H1 (cell line): ENCODE data around the gene SMIM41. TPM values are rescaled to one million over a fixed set of nuclear protein-coding genes. Genes with fewer than 3 reads are reported as not detected.

ENCODE experiments used
- CTCF ChIA-PET: fragments of 300-600 bp; sonication (Branson Sonifier 250); formaldehyde crosslinking; loops from one replicate; lab custom pipeline; 2021; ENCODE audit not compliant: partially characterized antibody; lab: Charles Lee
- POLR2A ChIA-PET: fragments of 300-600 bp; sonication (Branson Sonifier 250); formaldehyde crosslinking; loops from one replicate; lab custom pipeline; 2021; ENCODE audit warnings: inconsistent platforms; ENCODE audit not compliant: partially characterized antibody; lab: Charles Lee
- DNase-seq, 2 experiments: peaks; one replicate each; pipeline versions ENCODE4 v3.0.0 to v3.0.0-alpha.2; 2010 to 2022; ENCODE audit warnings: low spot score in 2 of 2, low read depth in 1 of 2, mixed read lengths in 1 of 2
- FAIRE-seq: peaks from 2 replicates; lab custom pipeline; 2011; peaks lifted over from hg19 to GRCh38; lab: Jason Lieb, UNC
- H2AFZ ChIP-seq: 2 replicates; pipeline ENCODE4 v1.8.1; 2012; ENCODE audit warnings: low read length, inconsistent platforms
- H2AK5ac ChIP-seq: 2 replicates; pipeline ENCODE4 v1.6.1; 2013; ENCODE audit warnings: low read depth, low read length
- H2BK120ac ChIP-seq: replicated peaks from 2 replicates; pipeline ENCODE3; 2013; ENCODE audit warnings: low read depth, low read length, inconsistent platforms
- H2BK12ac ChIP-seq: 2 replicates; pipeline ENCODE4 v1.6.1; 2013; ENCODE audit warnings: low read depth, low read length
- H2BK15ac ChIP-seq: 2 replicates; pipeline ENCODE4 v1.6.1; 2013; ENCODE audit warnings: low read length
- H2BK20ac ChIP-seq: 2 replicates; pipeline ENCODE4 v1.6.1; 2013; ENCODE audit warnings: low read length
- H2BK5ac ChIP-seq: 2 replicates; pipeline ENCODE4 v1.6.1; 2013; ENCODE audit warnings: low read depth, low read length
- H3K14ac ChIP-seq: 2 replicates; pipeline ENCODE4 v1.6.1; 2013; ENCODE audit warnings: inconsistent platforms; ENCODE audit not compliant: insufficient read length
- H3K18ac ChIP-seq: 2 replicates; pipeline ENCODE4 v1.6.1; 2013; ENCODE audit warnings: low read length; ENCODE audit errors: extremely low read depth
- H3K23ac ChIP-seq: 2 replicates; pipeline ENCODE4 v1.6.1; 2013; ENCODE audit warnings: inconsistent platforms; ENCODE audit not compliant: insufficient read length
- H3K23me2 ChIP-seq: 2 replicates; pipeline ENCODE4 v1.6.1; 2013; ENCODE audit warnings: low read depth, low read length
- H3K27ac ChIP-seq: 2 replicates; pipeline ENCODE4 v1.6.1; 2011; ENCODE audit warnings: low read depth, low read length, inconsistent platforms
- H3K27me3 ChIP-seq, 4 experiments: replicated peaks in 1 of 4; 1 replicate in 1 of 4; 2 replicates in 3 of 4; pipeline versions ENCODE4 v1.6.1 to v1.8.1; 2011 to 2013; ENCODE audit warnings: low read length in 3 of 4, mild to moderate bottlenecking in 3 of 4, inconsistent platforms in 2 of 4, mixed read lengths in 2 of 4, moderate library complexity in 1 of 4; ENCODE audit not compliant: control insufficient read depth in 3 of 4, insufficient read depth in 3 of 4; ENCODE audit errors: extremely low read depth in 1 of 4
- H3K36me3 ChIP-seq, 4 experiments: 2 replicates each; pipeline versions ENCODE4 v1.6.1 to v1.8.1; 2011 to 2013; ENCODE audit warnings: mild to moderate bottlenecking in 4 of 4, low read length in 3 of 4, moderate library complexity in 2 of 4, control low read depth in 1 of 4, inconsistent platforms in 1 of 4; ENCODE audit not compliant: insufficient read depth in 4 of 4, control insufficient read depth in 2 of 4
- H3K4ac ChIP-seq: replicated peaks from 2 replicates; pipeline ENCODE3; 2013; ENCODE audit warnings: low read length, low read depth, mixed read lengths, inconsistent platforms; ENCODE audit not compliant: insufficient read length
- H3K4me1 ChIP-seq, 4 experiments: replicated peaks in 1 of 4; 1 replicate in 1 of 4; 2 replicates in 3 of 4; pipeline versions ENCODE4 v1.6.1 to v1.8.1; 2011 to 2013; ENCODE audit warnings: low read length in 3 of 4, inconsistent platforms in 2 of 4, mixed read lengths in 1 of 4; ENCODE audit not compliant: insufficient read depth in 4 of 4, control insufficient read depth in 3 of 4
- H3K4me2 ChIP-seq, 2 experiments: 2 replicates each; pipeline versions ENCODE4 v1.6.1 to v1.8.1; 2011 to 2013; ENCODE audit warnings: low read depth in 2 of 2, low read length in 2 of 2, control low read depth in 1 of 2, inconsistent platforms in 1 of 2, mild to moderate bottlenecking in 1 of 2; ENCODE audit not compliant: insufficient read depth in 1 of 2
- H3K4me3 ChIP-seq, 4 experiments: fragments of 200-600, 300-600 bp in 1 of 4; sonication (generic), shearing (Covaris generic), sonication (Bioruptor Twin) in 1 of 4; 2 replicates each; pipeline versions ENCODE4 v1.5.1 to v1.8.1; 2011 to 2016; ENCODE audit warnings: low read length in 4 of 4, low read depth in 3 of 4, control low read depth in 2 of 4, inconsistent platforms in 2 of 4, mild to moderate bottlenecking in 2 of 4, mixed read lengths in 1 of 4, moderate library complexity in 1 of 4; ENCODE audit not compliant: insufficient read depth in 2 of 4; ENCODE audit errors: extremely low read depth in 1 of 4
- H3K56ac ChIP-seq: replicated peaks from 2 replicates; pipeline ENCODE3; 2013; ENCODE audit warnings: low read depth, mild to moderate bottlenecking, mixed read lengths, low read length, inconsistent platforms; ENCODE audit not compliant: insufficient read length
- H3K79me1 ChIP-seq: 2 replicates; pipeline ENCODE4 v1.6.1; 2013; ENCODE audit warnings: low read depth, low read length, control low read depth
- H3K79me2 ChIP-seq, 2 experiments: 2 replicates each; pipeline versions ENCODE4 v1.6.1 to v1.8.1; 2012 to 2013; ENCODE audit warnings: low read length in 2 of 2, mild to moderate bottlenecking in 2 of 2, inconsistent platforms in 1 of 2; ENCODE audit not compliant: insufficient read depth in 2 of 2, control insufficient read depth in 1 of 2
- H3K9ac ChIP-seq, 4 experiments: replicated peaks in 1 of 4; 1 replicate in 1 of 4; 2 replicates in 3 of 4; pipeline versions ENCODE4 v1.6.1 to v1.8.1; 2011 to 2013; ENCODE audit warnings: low read depth in 3 of 4, low read length in 3 of 4, control low read depth in 2 of 4, mild to moderate bottlenecking in 2 of 4, moderate library complexity in 2 of 4, inconsistent platforms in 1 of 4; ENCODE audit errors: extremely low read depth in 1 of 4
- H3K9me3 ChIP-seq, 2 experiments: 2 replicates each; pipeline versions ENCODE4 v1.6.1 to v1.8.1; 2012 to 2013; ENCODE audit warnings: mild to moderate bottlenecking in 2 of 2, moderate library complexity in 2 of 2, control low read depth in 1 of 2, inconsistent platforms in 1 of 2, low read depth in 1 of 2, low read length in 1 of 2, mixed read lengths in 1 of 2; ENCODE audit not compliant: insufficient read depth in 2 of 2
- H4K20me1 ChIP-seq, 2 experiments: replicated peaks in 1 of 2; 2 replicates each; pipeline versions ENCODE3 to v1.8.1; 2011 to 2013; ENCODE audit warnings: inconsistent platforms in 2 of 2, low read length in 2 of 2, mild to moderate bottlenecking in 1 of 2; ENCODE audit not compliant: insufficient read depth in 2 of 2, control insufficient read depth in 1 of 2
- H4K5ac ChIP-seq: 2 replicates; pipeline ENCODE4 v1.6.1; 2013; ENCODE audit warnings: low read length, low read depth, mixed read lengths, inconsistent platforms; ENCODE audit not compliant: insufficient read length
- H4K8ac ChIP-seq: 2 replicates; pipeline ENCODE4 v1.8.0; 2013; ENCODE audit warnings: mild to moderate bottlenecking, moderate library complexity, low read length, inconsistent platforms; ENCODE audit not compliant: insufficient read depth; ENCODE audit errors: extremely low read depth
- H4K91ac ChIP-seq: replicated peaks from 2 replicates; pipeline ENCODE3; 2013; ENCODE audit warnings: low read length, mixed read lengths, inconsistent platforms; ENCODE audit not compliant: insufficient read length
- CEBPB ChIP-seq: IDR thresholded peaks from 2 replicates; pipeline ENCODE4 v1.6.1; 2012; ENCODE audit warnings: low read depth, low read length
- E2F6 ChIP-seq: IDR thresholded peaks from 2 replicates; pipeline ENCODE4 v1.6.1; 2012; ENCODE audit warnings: inconsistent platforms
- RXRA ChIP-seq: IDR thresholded peaks from 2 replicates; pipeline ENCODE4 v1.6.1; 2011; ENCODE audit warnings: low read depth, mild to moderate bottlenecking, low read length, moderate library complexity; ENCODE audit not compliant: insufficient read depth
- SP4 ChIP-seq: IDR thresholded peaks from 2 replicates; pipeline ENCODE4 v1.6.1; 2012; ENCODE audit warnings: low read length, inconsistent platforms
- WGBS, 2 experiments: shearing (Covaris generic) in 1 of 2; methylation state at CpG; one replicate each; pipeline versions ENCODE4 v1.1.6 to v1.1.7; 2013 to 2015; ENCODE audit warnings: low lambda C conversion rate in 2 of 2, mixed read lengths in 2 of 2, inconsistent platforms in 1 of 2, low coverage in 1 of 2, missing lambda C conversion rate in 1 of 2; ENCODE audit not compliant: insufficient replicate concordance in 2 of 2, insufficient coverage in 1 of 2, insufficient read length in 1 of 2; ENCODE audit errors: extremely low coverage in 1 of 2, missing lambda C conversion rate in 1 of 2; 5-methylcytosine and 5-hydroxymethylcytosine counted together
- polyA plus RNA-seq, 7 experiments: library from polyadenylated mRNA; depleted of rRNA in 3 of 7; stranded (reverse) in 5 of 7; unstranded in 2 of 7; fragments of >200 nt in 5 of 7; fragments of 200-250 nt in 2 of 7; gene quantifications; 1 replicate in 5 of 7; 2 replicates in 1 of 7; 4 replicates in 1 of 7; pipeline versions ENCODE4 v1.2.1 to v1.2.3, GENCODE V29; 2011 to 2013; ENCODE audit warnings: missing spikeins in 2 of 7, mixed read lengths in 2 of 7
- total RNA-seq: library from RNA; stranded (reverse); fragmentation: NEBNext Ultra II Directional; extraction: Animal tissue kit (Norgen Biotek cat#: 25700); gene quantifications from 2 replicates; pipeline ENCODE4 v1.2.1, GENCODE V29; 2021
- TF ChIP-seq, protein P1 (sequence below): IDR thresholded peaks from 2 replicates; pipeline ENCODE4 v1.6.1; 2012; ENCODE audit warnings: inconsistent platforms

The SMIM41 gene
- total and polyA plus RNA-seq, 2 of the 8 experiments (the other 6 are each of a cell fraction or from before 2014, with no cell fraction given), result 0.28 to 0.98 TPM

DNA sequence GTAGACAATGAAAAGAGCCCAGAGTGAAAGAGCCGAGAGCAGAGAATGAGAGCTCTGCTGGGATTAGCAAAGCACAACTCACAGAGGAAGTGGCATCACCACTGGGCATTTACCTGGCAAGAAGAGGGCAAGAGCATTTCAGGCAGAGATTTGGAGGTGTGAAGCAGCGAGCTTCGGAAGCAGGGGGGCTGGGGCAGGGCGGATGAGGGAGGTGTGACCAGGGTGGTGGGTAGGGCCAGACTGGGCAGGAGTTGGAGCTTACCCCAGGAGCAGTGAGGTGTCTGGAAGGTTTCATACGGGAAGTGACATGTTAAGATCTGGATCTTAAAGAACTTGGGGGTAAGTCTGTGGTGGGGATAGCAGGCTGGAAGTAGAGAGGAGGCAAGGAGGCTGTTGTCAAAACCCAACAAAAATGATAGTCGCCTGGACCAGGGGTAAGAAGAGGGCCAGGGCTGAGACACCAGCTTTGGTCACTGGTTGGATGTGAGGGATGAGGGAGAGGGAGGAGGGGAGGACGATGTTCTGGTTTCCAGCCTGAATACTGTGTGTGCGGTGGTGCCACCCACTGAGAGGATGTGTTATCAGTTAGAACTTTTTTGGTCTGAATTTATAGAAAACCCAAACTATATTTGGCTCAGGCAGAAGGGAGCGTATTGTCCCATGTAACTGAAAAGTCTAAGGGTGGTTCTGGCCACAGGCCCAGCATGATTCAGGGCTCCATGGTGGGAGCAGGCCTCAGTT lies 5.2 kb downstream of the SMIM41 start:
- H4K91ac ChIP-seq, result no peak overlapping the region
- H2BK120ac ChIP-seq, result no peak overlapping the region
- no peak overlapping the region for H3K4ac ChIP-seq
- no peak overlapping the region for H4K8ac ChIP-seq
- no peaks in the 10 kb centered on the region; the same call in 1 of the 2 replicates for H3K79me1 ChIP-seq
- no peak overlapping the region for H3K4me2 ChIP-seq
- H2BK5ac ChIP-seq, result no peak overlapping the region
- no peak overlapping the region for H3K9ac ChIP-seq
- H3K18ac ChIP-seq, result no peak overlapping the region
- FAIRE-seq (no peak), DNase-seq (no peak)
- H3K79me2 ChIP-seq, result no peaks in the 10 kb centered on the region
- peaks cover 3% of the 10 kb centered on the region; the same call in 1 of the 2 replicates for H3K23me2 ChIP-seq
- H2BK20ac ChIP-seq, result no peak overlapping the region
- POLR2A ChIA-PET, result interaction anchor here (0.8 to 7.7 kb wide), 3 partner anchors 15 to 57 kb away, joined by 3 to 82 read pairs (median 4); partner anchors contain the start of gene ATG101
- H3K9me3 ChIP-seq, result no peaks in the 10 kb centered on the region
- no peaks in the 10 kb centered on the region for H3K36me3 ChIP-seq
- CTCF ChIA-PET, result interaction anchor here (0.7 to 11.5 kb wide), 16 partner anchors 9 to 277 kb away, joined by 3 to 205 read pairs (median 6); partner anchors contain the start of gene ATG101
- WGBS, 2 experiments, result 83% methylated on average over 9 of the region's 9 CpGs; no CpG with 5 or more reads in 1 of the 2 experiments
- H2AFZ ChIP-seq, result no peak overlapping the region
- H3K27me3 ChIP-seq, result peaks cover 0 to 7% (median 1%) of the 10 kb centered on the region in 4 experiments; a peak in 4 of 7 replicates
- no peak overlapping the region for H3K56ac ChIP-seq
- H3K14ac ChIP-seq, result no peak overlapping the region
- H3K4me3 ChIP-seq, result no peak overlapping the region
- peaks cover 0 to 4% of the 10 kb centered on the region in 2 experiments for H4K20me1 ChIP-seq
- no peak overlapping the region for H4K5ac ChIP-seq
- no peak overlapping the region for H3K27ac ChIP-seq
- peaks cover 0 to 30% (median 11%) of the 10 kb centered on the region in 4 experiments; a peak in 5 of 7 replicates for H3K4me1 ChIP-seq
- no peak overlapping the region for H3K23ac ChIP-seq
- H2AK5ac ChIP-seq, result no peak overlapping the region
- H2BK12ac ChIP-seq, result 0 out of 2 replicates have a peak overlapping the region, but pooled peaks have one; percentile 39
- H2BK15ac ChIP-seq, result no peak overlapping the region
- TF ChIP-seq SP4 (no peak), CEBPB (no peak), E2F6 (no peak), RXRA (no peak)
- TF ChIP-seq, protein P1, sequence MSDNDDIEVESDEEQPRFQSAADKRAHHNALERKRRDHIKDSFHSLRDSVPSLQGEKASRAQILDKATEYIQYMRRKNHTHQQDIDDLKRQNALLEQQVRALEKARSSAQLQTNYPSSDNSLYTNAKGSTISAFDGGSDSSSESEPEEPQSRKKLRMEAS, result no peak
